ENCODE results near the gene IFT74.

DNA sequence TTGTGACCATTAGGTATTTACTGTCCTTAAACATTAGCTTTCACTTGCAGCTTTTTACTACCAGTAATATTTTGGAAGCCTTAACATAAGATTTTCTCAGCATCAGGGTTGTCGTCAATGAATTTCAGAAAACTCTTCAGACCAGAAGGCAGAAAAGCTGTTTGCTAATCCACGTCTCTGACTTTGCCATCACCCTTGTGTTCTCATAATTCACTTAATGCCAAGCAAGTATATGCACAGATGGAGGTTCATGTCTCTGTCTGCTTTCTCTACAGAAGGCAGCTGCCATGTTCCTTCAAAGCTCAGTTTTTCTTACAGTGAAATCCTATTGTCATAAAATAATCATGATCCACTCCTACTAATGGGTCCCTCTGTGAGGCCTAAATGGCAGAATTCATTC lies 87.0 kb downstream of the IFT74 start:
- TF ChIP-seq, protein P1, sequence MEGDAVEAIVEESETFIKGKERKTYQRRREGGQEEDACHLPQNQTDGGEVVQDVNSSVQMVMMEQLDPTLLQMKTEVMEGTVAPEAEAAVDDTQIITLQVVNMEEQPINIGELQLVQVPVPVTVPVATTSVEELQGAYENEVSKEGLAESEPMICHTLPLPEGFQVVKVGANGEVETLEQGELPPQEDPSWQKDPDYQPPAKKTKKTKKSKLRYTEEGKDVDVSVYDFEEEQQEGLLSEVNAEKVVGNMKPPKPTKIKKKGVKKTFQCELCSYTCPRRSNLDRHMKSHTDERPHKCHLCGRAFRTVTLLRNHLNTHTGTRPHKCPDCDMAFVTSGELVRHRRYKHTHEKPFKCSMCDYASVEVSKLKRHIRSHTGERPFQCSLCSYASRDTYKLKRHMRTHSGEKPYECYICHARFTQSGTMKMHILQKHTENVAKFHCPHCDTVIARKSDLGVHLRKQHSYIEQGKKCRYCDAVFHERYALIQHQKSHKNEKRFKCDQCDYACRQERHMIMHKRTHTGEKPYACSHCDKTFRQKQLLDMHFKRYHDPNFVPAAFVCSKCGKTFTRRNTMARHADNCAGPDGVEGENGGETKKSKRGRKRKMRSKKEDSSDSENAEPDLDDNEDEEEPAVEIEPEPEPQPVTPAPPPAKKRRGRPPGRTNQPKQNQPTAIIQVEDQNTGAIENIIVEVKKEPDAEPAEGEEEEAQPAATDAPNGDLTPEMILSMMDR (IDR thresholded peaks at IDR 0.05; ENCODE audit: insufficient read depth, low read length) = no peak
- no peak for TF ChIP-seq POLR2AphosphoS5 (IDR thresholded peaks at IDR 0.05; ENCODE audit: low read depth)
- TF ChIP-seq, protein P2, sequence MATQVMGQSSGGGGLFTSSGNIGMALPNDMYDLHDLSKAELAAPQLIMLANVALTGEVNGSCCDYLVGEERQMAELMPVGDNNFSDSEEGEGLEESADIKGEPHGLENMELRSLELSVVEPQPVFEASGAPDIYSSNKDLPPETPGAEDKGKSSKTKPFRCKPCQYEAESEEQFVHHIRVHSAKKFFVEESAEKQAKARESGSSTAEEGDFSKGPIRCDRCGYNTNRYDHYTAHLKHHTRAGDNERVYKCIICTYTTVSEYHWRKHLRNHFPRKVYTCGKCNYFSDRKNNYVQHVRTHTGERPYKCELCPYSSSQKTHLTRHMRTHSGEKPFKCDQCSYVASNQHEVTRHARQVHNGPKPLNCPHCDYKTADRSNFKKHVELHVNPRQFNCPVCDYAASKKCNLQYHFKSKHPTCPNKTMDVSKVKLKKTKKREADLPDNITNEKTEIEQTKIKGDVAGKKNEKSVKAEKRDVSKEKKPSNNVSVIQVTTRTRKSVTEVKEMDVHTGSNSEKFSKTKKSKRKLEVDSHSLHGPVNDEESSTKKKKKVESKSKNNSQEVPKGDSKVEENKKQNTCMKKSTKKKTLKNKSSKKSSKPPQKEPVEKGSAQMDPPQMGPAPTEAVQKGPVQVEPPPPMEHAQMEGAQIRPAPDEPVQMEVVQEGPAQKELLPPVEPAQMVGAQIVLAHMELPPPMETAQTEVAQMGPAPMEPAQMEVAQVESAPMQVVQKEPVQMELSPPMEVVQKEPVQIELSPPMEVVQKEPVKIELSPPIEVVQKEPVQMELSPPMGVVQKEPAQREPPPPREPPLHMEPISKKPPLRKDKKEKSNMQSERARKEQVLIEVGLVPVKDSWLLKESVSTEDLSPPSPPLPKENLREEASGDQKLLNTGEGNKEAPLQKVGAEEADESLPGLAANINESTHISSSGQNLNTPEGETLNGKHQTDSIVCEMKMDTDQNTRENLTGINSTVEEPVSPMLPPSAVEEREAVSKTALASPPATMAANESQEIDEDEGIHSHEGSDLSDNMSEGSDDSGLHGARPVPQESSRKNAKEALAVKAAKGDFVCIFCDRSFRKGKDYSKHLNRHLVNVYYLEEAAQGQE (IDR thresholded peaks at IDR 0.05; ENCODE audit: insufficient replicate concordance, low read depth) = no peak

All from HL-60 (cell line).